IgD-negative memory B cell (primary cell): ENCODE results near the gene GEN1. TPM values are rescaled to one million over a fixed set of nuclear protein-coding genes. Genes with fewer than 3 reads are reported as not detected.

Experiments
- H3K27ac Mint-ChIP-seq, 3 donors: one replicate each; pipeline ENCODE4 v1.8.0; 2020 to 2022; ENCODE audit warnings: mild to moderate bottlenecking in 3 of 3, mixed read lengths in 3 of 3, moderate library complexity in 1 of 3
- H3K27me3 Mint-ChIP-seq: one replicate; pipeline ENCODE4 v1.8.0; 2021; ENCODE audit warnings: mixed read lengths
- H3K36me3 Mint-ChIP-seq: one replicate; pipeline ENCODE4 v1.8.0; 2020; ENCODE audit warnings: mild to moderate bottlenecking, mixed read lengths
- H3K4me1 Mint-ChIP-seq, 3 donors: one replicate each; pipeline ENCODE4 v1.8.0; 2020 to 2022; ENCODE audit warnings: mixed read lengths in 3 of 3, mild to moderate bottlenecking in 1 of 3
- H3K4me3 Mint-ChIP-seq, 4 donors: one replicate each; pipeline ENCODE4 v1.8.0; 2020 to 2022; ENCODE audit warnings: mild to moderate bottlenecking in 4 of 4, mixed read lengths in 4 of 4, moderate library complexity in 3 of 4
- H3K9me3 Mint-ChIP-seq, 3 donors: one replicate each; pipeline ENCODE4 v1.8.0; 2020 to 2021; ENCODE audit warnings: mixed read lengths in 3 of 3, mild to moderate bottlenecking in 1 of 3
- polyA plus RNA-seq: library from polyadenylated mRNA; unstranded; fragments of 300-500 nt; fragmentation: Illumina TruSeq; gene quantifications from one replicate; pipeline ENCODE4 v1.2.3, GENCODE V29; 2021

The GEN1 gene
- polyA plus RNA-seq, 1 donor from 2014 or later: 3.2 TPM

GRCh38 chr2:17740203-17740602, 13.7 kb upstream of the GEN1 start:
- H3K9me3 Mint-ChIP-seq: no peaks in the 10 kb centered on the region
- H3K27ac Mint-ChIP-seq: peak overlapping the region in 2 of 3 donors; percentile 9 to 69
- H3K36me3 Mint-ChIP-seq: peaks cover 14% of the 10 kb centered on the region
- H3K27me3 Mint-ChIP-seq: no peaks in the 10 kb centered on the region
- H3K4me3 Mint-ChIP-seq: no peak overlapping the region
- H3K4me1 Mint-ChIP-seq: peaks cover 1 to 11% (median 6%) of the 10 kb centered on the region in 3 donors

GRCh38 chr2:17747684-17748452, 6.1 kb upstream of the GEN1 start:
- no peak overlapping the region for H3K27ac Mint-ChIP-seq
- H3K4me1 Mint-ChIP-seq: peaks cover 13 to 28% (median 19%) of the 10 kb centered on the region in 3 donors
- H3K27me3 Mint-ChIP-seq: no peaks in the 10 kb centered on the region
- no peaks in the 10 kb centered on the region for H3K9me3 Mint-ChIP-seq
- no peak overlapping the region for H3K4me3 Mint-ChIP-seq
- H3K36me3 Mint-ChIP-seq: peaks cover 3% of the 10 kb centered on the region

GRCh38 chr2:17748745-17749144, 5.2 kb upstream of the GEN1 start:
- Mint-ChIP-seq H3K27me3 (no peaks in the 10 kb centered on the region), H3K4me3 (no peak overlapping the region), H3K4me1 (peaks cover 13 to 28% (median 19%) of the 10 kb centered on the region in 3 donors), H3K9me3 (no peaks in the 10 kb centered on the region), H3K36me3 (peaks cover 3% of the 10 kb centered on the region), H3K27ac (peak overlapping the region in 1 of 3 donors; percentile 63)

GRCh38 chr2:17749753-17750438, 4.0 kb upstream of the GEN1 start:
- no peaks in the 10 kb centered on the region for H3K27me3 Mint-ChIP-seq
- peak overlapping the region; percentile 13 to 74 (median 63) for H3K27ac Mint-ChIP-seq
- peaks cover 17 to 31% (median 23%) of the 10 kb centered on the region in 3 donors for H3K4me1 Mint-ChIP-seq
- H3K9me3 Mint-ChIP-seq: no peaks in the 10 kb centered on the region
- peaks cover 3% of the 10 kb centered on the region for H3K36me3 Mint-ChIP-seq
- H3K4me3 Mint-ChIP-seq: peak overlapping the region; percentile 64 to 87 (median 67)

- Mint-ChIP-seq H3K4me3 (peak overlapping the region; percentile 83 to 98 (median 96)), H3K9me3 (no peaks in the 10 kb centered on the region), H3K27ac (peak overlapping the region; percentile 68 to 99 (median 88)), H3K36me3 (peaks cover 3% of the 10 kb centered on the region), H3K4me1 (peaks cover 18 to 35% (median 28%) of the 10 kb centered on the region in 3 donors), H3K27me3 (no peaks in the 10 kb centered on the region)
Measured at GRCh38 chr2:17752246-17752645, 1.7 kb upstream of the GEN1 start.

- Mint-ChIP-seq H3K4me1 (peaks cover 22 to 37% (median 30%) of the 10 kb centered on the region in 3 donors), H3K27ac (peak overlapping the region; percentile 68 to 99 (median 88)), H3K4me3 (peak overlapping the region; percentile 83 to 98 (median 96)), H3K27me3 (no peaks in the 10 kb centered on the region), H3K9me3 (no peaks in the 10 kb centered on the region), H3K36me3 (peaks cover 3% of the 10 kb centered on the region)
Measured at GRCh38 chr2:17752892-17753802, 791 bp upstream of the GEN1 start.

GRCh38 chr2:17754773-17755425, 961 bp downstream of the GEN1 start:
- Mint-ChIP-seq H3K4me3 (peak overlapping the region; percentile 83 to 98 (median 96)), H3K4me1 (peaks cover 25 to 35% (median 33%) of the 10 kb centered on the region in 3 donors), H3K27me3 (no peaks in the 10 kb centered on the region), H3K36me3 (peaks cover 3% of the 10 kb centered on the region), H3K9me3 (no peaks in the 10 kb centered on the region), H3K27ac (peak overlapping the region; percentile 68 to 99 (median 88))

- no peaks in the 10 kb centered on the region for H3K27me3 Mint-ChIP-seq
- peak overlapping the region in 1 of 3 donors; percentile 26 for H3K27ac Mint-ChIP-seq
- peaks cover 20 to 28% (median 23%) of the 10 kb centered on the region in 3 donors for H3K4me1 Mint-ChIP-seq
- H3K4me3 Mint-ChIP-seq: peak overlapping the region in 2 of 4 donors; percentile 4 to 54
- H3K9me3 Mint-ChIP-seq: no peaks in the 10 kb centered on the region
- H3K36me3 Mint-ChIP-seq: peaks cover 5% of the 10 kb centered on the region
Measured at GRCh38 chr2:17756668-17757067, 2.7 kb downstream of the GEN1 start.

- Mint-ChIP-seq H3K9me3 (no peaks in the 10 kb centered on the region), H3K4me3 (peak overlapping the region in 1 of 4 donors; percentile 21), H3K4me1 (peaks cover 14 to 23% (median 18%) of the 10 kb centered on the region in 3 donors), H3K27me3 (no peaks in the 10 kb centered on the region), H3K36me3 (peaks cover 5% of the 10 kb centered on the region), H3K27ac (no peak overlapping the region)
Measured at GRCh38 chr2:17757321-17757720, 3.4 kb downstream of the GEN1 start.

GRCh38 chr2:17758118-17758517, 4.2 kb downstream of the GEN1 start:
- peaks cover 5% of the 10 kb centered on the region for H3K36me3 Mint-ChIP-seq
- H3K4me1 Mint-ChIP-seq: peaks cover 13 to 20% (median 18%) of the 10 kb centered on the region in 3 donors
- no peaks in the 10 kb centered on the region for H3K27me3 Mint-ChIP-seq
- no peak overlapping the region for H3K27ac Mint-ChIP-seq
- no peaks in the 10 kb centered on the region for H3K9me3 Mint-ChIP-seq
- no peak overlapping the region for H3K4me3 Mint-ChIP-seq

- Mint-ChIP-seq H3K4me1 (peaks cover 11 to 18% (median 15%) of the 10 kb centered on the region in 3 donors), H3K4me3 (peak overlapping the region in 1 of 4 donors; percentile 35), H3K9me3 (no peaks in the 10 kb centered on the region), H3K27me3 (no peaks in the 10 kb centered on the region), H3K36me3 (peaks cover 5% of the 10 kb centered on the region), H3K27ac (no peak overlapping the region)
Measured at GRCh38 chr2:17759805-17760204, 5.9 kb downstream of the GEN1 start.

GRCh38 chr2:17762451-17762850, 8.5 kb downstream of the GEN1 start:
- Mint-ChIP-seq H3K36me3 (peaks cover 5% of the 10 kb centered on the region), H3K27ac (no peak overlapping the region), H3K27me3 (no peaks in the 10 kb centered on the region), H3K9me3 (no peaks in the 10 kb centered on the region), H3K4me3 (no peak overlapping the region), H3K4me1 (peaks cover 6 to 9% (median 7%) of the 10 kb centered on the region in 3 donors)

- no peaks in the 10 kb centered on the region for H3K27me3 Mint-ChIP-seq
- peaks cover 0 to 5% (median 4%) of the 10 kb centered on the region in 3 donors for H3K4me1 Mint-ChIP-seq
- no peak overlapping the region for H3K27ac Mint-ChIP-seq
- no peaks in the 10 kb centered on the region for H3K9me3 Mint-ChIP-seq
- no peak overlapping the region for H3K4me3 Mint-ChIP-seq
- H3K36me3 Mint-ChIP-seq: peaks cover 5% of the 10 kb centered on the region
Measured at GRCh38 chr2:17763641-17764333, 9.8 kb downstream of the GEN1 start.

GRCh38 chr2:17765398-17765797, 11.5 kb downstream of the GEN1 start:
- H3K4me3 Mint-ChIP-seq: no peak overlapping the region
- no peaks in the 10 kb centered on the region for H3K9me3 Mint-ChIP-seq
- peaks cover 5% of the 10 kb centered on the region for H3K36me3 Mint-ChIP-seq
- H3K27ac Mint-ChIP-seq: no peak overlapping the region
- no peaks in the 10 kb centered on the region for H3K27me3 Mint-ChIP-seq
- no peaks in the 10 kb centered on the region for H3K4me1 Mint-ChIP-seq
